ENCODE results near the gene DOCK3.

GRCh38 chr3:50689558-50689957, 14.8 kb downstream of the DOCK3 start:
- no peak for TF ChIP-seq FOXA1 (IDR thresholded peaks at IDR 0.05)
- TF ChIP-seq, protein P1, sequence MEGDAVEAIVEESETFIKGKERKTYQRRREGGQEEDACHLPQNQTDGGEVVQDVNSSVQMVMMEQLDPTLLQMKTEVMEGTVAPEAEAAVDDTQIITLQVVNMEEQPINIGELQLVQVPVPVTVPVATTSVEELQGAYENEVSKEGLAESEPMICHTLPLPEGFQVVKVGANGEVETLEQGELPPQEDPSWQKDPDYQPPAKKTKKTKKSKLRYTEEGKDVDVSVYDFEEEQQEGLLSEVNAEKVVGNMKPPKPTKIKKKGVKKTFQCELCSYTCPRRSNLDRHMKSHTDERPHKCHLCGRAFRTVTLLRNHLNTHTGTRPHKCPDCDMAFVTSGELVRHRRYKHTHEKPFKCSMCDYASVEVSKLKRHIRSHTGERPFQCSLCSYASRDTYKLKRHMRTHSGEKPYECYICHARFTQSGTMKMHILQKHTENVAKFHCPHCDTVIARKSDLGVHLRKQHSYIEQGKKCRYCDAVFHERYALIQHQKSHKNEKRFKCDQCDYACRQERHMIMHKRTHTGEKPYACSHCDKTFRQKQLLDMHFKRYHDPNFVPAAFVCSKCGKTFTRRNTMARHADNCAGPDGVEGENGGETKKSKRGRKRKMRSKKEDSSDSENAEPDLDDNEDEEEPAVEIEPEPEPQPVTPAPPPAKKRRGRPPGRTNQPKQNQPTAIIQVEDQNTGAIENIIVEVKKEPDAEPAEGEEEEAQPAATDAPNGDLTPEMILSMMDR (IDR thresholded peaks at IDR 0.05; ENCODE audit: low read depth, low read length, missing input control), result no peak
- no peak for TF ChIP-seq EGR1 (IDR thresholded peaks at IDR 0.05; ENCODE audit: low read depth in 2 of 2)
- no peak for TF ChIP-seq RAD21 (IDR thresholded peaks at IDR 0.05)
- no peak for TF ChIP-seq SP1 (IDR thresholded peaks at IDR 0.05)
- TF ChIP-seq FOXA2 (IDR thresholded peaks at IDR 0.05), result no peak
- TF ChIP-seq GABPA (IDR thresholded peaks at IDR 0.05 in 1 of 2, conservative IDR thresholded peaks at IDR 0.05 in 1 of 2), result no peak

All from liver (tissue), 3 donors.